22Rv1 (cell line): Measurements from ENCODE around the gene ACOX3.
"Not testable (repeated sequence)": the region's sequence is repeated elsewhere in the genome, so short reads cannot be mapped to it uniquely, and the experiment has no call there.

Experiments
- H3K27ac ChIP-seq: fragments of 450-650 bp; 2 replicates; pipeline ENCODE4 v1.5.1; 2017
- CTCF ChIP-seq: fragments of 450-650 bp; IDR thresholded peaks from 2 replicates; pipeline ENCODE4 v1.5.1; 2017; ENCODE audit warnings: mild to moderate bottlenecking
- ZFX ChIP-seq: fragments of 450-650 bp; IDR thresholded peaks from 2 replicates; pipeline ENCODE4 v1.6.1; 2017; ENCODE audit warnings: antibody characterized with exemption, borderline replicate concordance

ACOX3 gene

DNA sequence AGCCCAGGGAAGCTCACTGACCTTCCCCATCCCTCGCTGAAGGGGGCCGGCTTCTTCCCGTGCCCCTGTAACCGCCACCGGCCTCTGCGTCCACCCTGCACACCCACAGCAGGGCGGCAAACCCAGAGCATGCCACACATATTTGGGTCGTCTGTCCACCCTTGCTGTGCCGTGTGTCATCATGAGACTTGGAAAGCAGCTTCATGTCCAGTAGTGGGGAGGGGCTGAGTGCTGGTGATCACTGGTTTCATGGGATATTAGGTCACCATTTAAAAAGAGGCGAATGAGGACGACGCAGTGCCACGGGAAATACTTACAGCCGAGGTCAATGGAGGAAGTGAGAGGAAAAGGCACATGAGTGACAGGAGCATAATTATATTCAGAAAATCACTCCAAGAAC is 96.1 kb downstream of the ACOX3 start:
- no peak overlapping the region for H3K27ac ChIP-seq
- TF ChIP-seq CTCF = no peak
- no peak for TF ChIP-seq ZFX

GRCh38 chr4:8343967-8344331 is 96.6 kb downstream of the ACOX3 start:
- no peak overlapping the region for H3K27ac ChIP-seq
- TF ChIP-seq ZFX = no peak
- no peak for TF ChIP-seq CTCF

DNA sequence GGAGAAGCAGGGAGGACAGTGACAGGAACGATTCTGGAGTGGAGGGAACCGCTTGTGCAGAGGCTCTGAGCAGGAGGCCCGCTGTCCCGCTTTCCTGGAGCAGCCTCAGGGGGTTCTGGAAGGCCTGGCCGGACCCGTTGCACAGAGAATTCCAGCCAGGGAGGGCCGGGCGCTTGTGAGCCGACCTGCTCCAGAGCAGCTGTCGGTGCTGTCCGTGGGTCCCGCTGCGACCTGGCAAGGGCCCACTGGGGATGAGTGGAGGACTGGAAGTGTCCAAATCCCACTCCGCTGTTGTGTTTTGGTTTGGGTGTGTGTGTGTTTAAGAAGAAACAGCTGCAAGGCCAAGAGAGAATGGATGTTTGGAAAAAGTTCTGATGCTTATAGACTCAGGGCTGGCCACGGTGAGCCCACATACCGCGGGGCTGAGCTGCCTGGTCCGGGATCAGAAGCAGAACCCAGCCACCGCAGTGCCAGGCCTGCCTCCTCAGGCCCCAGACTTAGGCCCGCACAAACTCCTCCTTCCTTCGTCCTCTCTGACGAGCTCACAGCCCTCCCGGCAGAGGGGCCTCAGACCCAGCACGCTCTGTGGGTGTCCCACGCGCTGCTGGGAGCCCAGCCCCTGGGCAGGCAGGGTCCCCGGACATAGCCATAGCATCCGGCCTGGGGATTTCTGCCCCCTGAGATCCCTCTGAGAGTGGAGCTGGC is 97.1 kb downstream of the ACOX3 start:
- no peak for TF ChIP-seq CTCF
- TF ChIP-seq ZFX = no peak
- no peak overlapping the region for H3K27ac ChIP-seq

GRCh38 chr4:8342651-8343261 is 97.8 kb downstream of the ACOX3 start:
- TF ChIP-seq ZFX (no peak), CTCF (peak; percentile 14; the same call in 1 of the 2 replicates)
- no peak overlapping the region for H3K27ac ChIP-seq

DNA sequence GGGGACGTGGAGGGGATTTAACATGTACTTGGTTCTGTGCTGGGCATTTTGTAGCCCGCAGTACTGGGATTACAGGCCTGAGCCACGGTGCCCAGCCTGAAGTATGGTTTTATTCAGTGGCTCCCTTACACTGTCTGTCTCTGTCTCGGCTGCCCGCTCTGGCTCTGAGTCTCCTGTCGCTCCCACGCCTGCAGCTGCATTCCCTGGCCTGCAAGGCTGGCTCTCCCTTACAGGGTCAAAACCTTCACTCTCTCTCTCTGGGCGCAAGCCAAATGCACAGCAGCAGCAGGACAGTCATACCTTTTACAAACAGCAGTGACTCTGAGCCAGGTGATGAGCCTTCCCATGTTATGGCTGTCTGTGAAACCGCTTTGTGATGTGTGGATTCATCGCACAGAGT is 98.8 kb downstream of the ACOX3 start:
- TF ChIP-seq ZFX (no peak), CTCF (no peak)
- H3K27ac ChIP-seq = no peak overlapping the region

DNA sequence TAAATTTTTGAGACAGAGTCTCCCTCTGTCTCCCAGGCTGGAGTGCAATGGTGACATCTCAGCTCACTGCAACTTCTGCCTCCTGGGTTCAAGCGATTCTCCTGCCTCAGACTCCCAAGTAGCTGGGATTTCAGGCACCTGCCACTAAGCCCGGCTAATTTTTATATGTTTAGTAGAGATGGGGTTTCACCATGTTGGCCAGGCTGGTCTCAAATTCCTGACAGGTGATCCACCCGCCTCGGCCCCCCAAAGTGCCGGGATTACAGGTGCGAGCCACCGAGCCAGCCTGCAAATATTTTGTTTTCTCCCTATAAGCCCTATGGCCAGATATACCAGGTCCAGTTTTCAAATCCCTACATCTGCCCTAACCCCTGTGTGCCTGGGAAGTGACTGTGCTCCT is 99.2 kb downstream of the ACOX3 start:
- not testable (repeated sequence) for H3K27ac ChIP-seq

- H3K27ac ChIP-seq = no peak overlapping the region
- no peak for TF ChIP-seq ZFX
- no peak for TF ChIP-seq CTCF
Measured at GRCh38 chr4:8340781-8341241, 99.7 kb downstream of the ACOX3 start.
